ENCODE measurements around the gene RNF215. TPM values are rescaled to one million over a fixed set of nuclear protein-coding genes. Genes with fewer than 3 reads are reported as not detected.
A peak's percentile ranks its signal among the peaks of the same experiment; 100 is the strongest.

Gene RNF215
- total and polyA plus RNA-seq, 10 of the 15 experiments (the other 5 are each of a cell fraction or from before 2014, with no cell fraction given): 0.31 to 7.6 (median 3.0) TPM; not detected in 1

GRCh38 chr22:30356449-30357235 lies 30.6 kb downstream of the RNF215 start, which contains the start of the genes CCDC157 and SF3A1 (continued):
- TF ChIP-seq HSF1 (IDR thresholded peaks at IDR 0.05; ENCODE audit: low read depth, low read length): no peak
- TF ChIP-seq ZNF217 (IDR thresholded peaks at IDR 0.05): no peak
- no peak for TF ChIP-seq NFYA (IDR thresholded peaks at IDR 0.05; ENCODE audit: borderline replicate concordance, low read depth, low read length)
- 0 out of 4 replicates have a peak, but pooled peaks of 1 of the 2 experiments have one; percentile 20 for TF ChIP-seq EP300 (IDR thresholded peaks at IDR 0.05; ENCODE audit: borderline replicate concordance in 1 of 2, control insufficient read depth in 1 of 2, low read depth in 2 of 2, low read length in 2 of 2)
- no peak for TF ChIP-seq MEF2A (IDR thresholded peaks at IDR 0.05; ENCODE audit: insufficient read depth, low read depth, low read length)
- no peak for TF ChIP-seq NRF1 (conservative IDR thresholded peaks at IDR 0.05; ENCODE audit: low read depth, low read length)
- TF ChIP-seq POLR2AphosphoS5 (IDR thresholded peaks at IDR 0.05; ENCODE audit: low read length): peak; percentile 97
- TF ChIP-seq TCF3 (IDR thresholded peaks at IDR 0.05; ENCODE audit: borderline replicate concordance, insufficient read depth, low read depth, low read length): peak; percentile 71
- TF ChIP-seq ZZZ3 (IDR thresholded peaks at IDR 0.05; ENCODE audit: control insufficient read depth, insufficient read length, low read depth): no peak
- TF ChIP-seq ZNF24 (IDR thresholded peaks at IDR 0.05): no peak
- TF ChIP-seq CREB1 (IDR thresholded peaks at IDR 0.05; ENCODE audit: low read depth): peak; percentile 96
- TF ChIP-seq SRF (IDR thresholded peaks at IDR 0.05; ENCODE audit: low read depth in 2 of 2, low read length in 2 of 2): peak in 1 of 2 experiments; percentile 61; a peak in 1 of 4 replicates
- TF ChIP-seq DPF2 (IDR thresholded peaks at IDR 0.05): peak; percentile 77
- TF ChIP-seq ZBTB11 (CRISPR knock-in tag; IDR thresholded peaks at IDR 0.05): peak; percentile 47
- peak; percentile 55 for TF ChIP-seq RUNX3 (IDR thresholded peaks at IDR 0.05; ENCODE audit: low read length)
- peak; percentile 77 for TF ChIP-seq CHD2 (IDR thresholded peaks at IDR 0.05; ENCODE audit: borderline replicate concordance, low read depth, low read length)
- peak; percentile 42 for TF ChIP-seq E4F1 (IDR thresholded peaks at IDR 0.05; ENCODE audit: borderline replicate concordance, partially characterized antibody)
- no peak for TF ChIP-seq ZNF622 (IDR thresholded peaks at IDR 0.05)
- peak; percentile 92 for TF ChIP-seq SIN3A (IDR thresholded peaks at IDR 0.05; ENCODE audit: low read depth, low read length)
- TF ChIP-seq, protein P1, sequence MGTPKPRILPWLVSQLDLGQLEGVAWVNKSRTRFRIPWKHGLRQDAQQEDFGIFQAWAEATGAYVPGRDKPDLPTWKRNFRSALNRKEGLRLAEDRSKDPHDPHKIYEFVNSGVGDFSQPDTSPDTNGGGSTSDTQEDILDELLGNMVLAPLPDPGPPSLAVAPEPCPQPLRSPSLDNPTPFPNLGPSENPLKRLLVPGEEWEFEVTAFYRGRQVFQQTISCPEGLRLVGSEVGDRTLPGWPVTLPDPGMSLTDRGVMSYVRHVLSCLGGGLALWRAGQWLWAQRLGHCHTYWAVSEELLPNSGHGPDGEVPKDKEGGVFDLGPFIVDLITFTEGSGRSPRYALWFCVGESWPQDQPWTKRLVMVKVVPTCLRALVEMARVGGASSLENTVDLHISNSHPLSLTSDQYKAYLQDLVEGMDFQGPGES (IDR thresholded peaks at IDR 0.05): no peak
- no peak for TF ChIP-seq MTA3 (IDR thresholded peaks at IDR 0.05; ENCODE audit: borderline replicate concordance, low read length)
- peak; percentile 88 for TF ChIP-seq GABPA (IDR thresholded peaks at IDR 0.05; ENCODE audit: low read depth)

Measured in GM12878 (cell line).